ENCODE measurements around the gene ASB3.
"Not testable (repeated sequence)": the region's sequence is repeated elsewhere in the genome, so short reads cannot be mapped to it uniquely, and the experiment has no call there.

ASB3 gene

GRCh38 chr2:53658474-53658873 is 128.3 kb downstream of the ASB3 start:
- DNase-seq (ENCODE audit: low read depth in 2 of 3, low spot score in 2 of 3): not testable (repeated sequence)

GRCh38 chr2:53655256-53655655 is 131.5 kb downstream of the ASB3 start:
- no peak for DNase-seq (ENCODE audit: low read depth in 2 of 3, low spot score in 2 of 3)

- no peak for DNase-seq (ENCODE audit: low read depth in 2 of 3, low spot score in 2 of 3)
Observed at GRCh38 chr2:53654396-53654795, 132.4 kb downstream of the ASB3 start.

GRCh38 chr2:53652131-53652530 is 134.6 kb downstream of the ASB3 start:
- no peak for DNase-seq (ENCODE audit: low read depth in 2 of 3, low spot score in 2 of 3)

- no peak for DNase-seq (ENCODE audit: low read depth in 2 of 3, low spot score in 2 of 3)
Observed at GRCh38 chr2:53646788-53647187, 140.0 kb downstream of the ASB3 start.

GRCh38 chr2:53641290-53641689 is 145.5 kb downstream of the ASB3 start:
- DNase-seq (ENCODE audit: low read depth in 2 of 3, low spot score in 2 of 3): no peak

GRCh38 chr2:53640466-53640865 is 146.3 kb downstream of the ASB3 start:
- DNase-seq (ENCODE audit: low read depth in 2 of 3, low spot score in 2 of 3): no peak

GRCh38 chr2:53636596-53636995 is 150.2 kb downstream of the ASB3 start:
- DNase-seq (ENCODE audit: low read depth in 2 of 3, low spot score in 2 of 3): no peak

GRCh38 chr2:53636109-53636508 is 150.6 kb downstream of the ASB3 start:
- DNase-seq (ENCODE audit: low read depth in 2 of 3, low spot score in 2 of 3): no peak

- DNase-seq (ENCODE audit: low read depth in 2 of 3, low spot score in 2 of 3): no peak
Observed at GRCh38 chr2:53635694-53636093, 151.1 kb downstream of the ASB3 start.

- no peak for DNase-seq (ENCODE audit: low read depth in 2 of 3, low spot score in 2 of 3)
Observed at GRCh38 chr2:53633441-53633840, 153.3 kb downstream of the ASB3 start.

- no peak for DNase-seq (ENCODE audit: low read depth in 2 of 3, low spot score in 2 of 3)
Observed at GRCh38 chr2:53632714-53633113, 154.0 kb downstream of the ASB3 start.

GRCh38 chr2:53632126-53632460 is 154.7 kb downstream of the ASB3 start:
- DNase-seq (ENCODE audit: low read depth in 2 of 3, low spot score in 2 of 3): no peak

- DNase-seq (ENCODE audit: low read depth in 2 of 3, low spot score in 2 of 3): no peak
Observed at GRCh38 chr2:53631313-53632125, 155.2 kb downstream of the ASB3 start.

GRCh38 chr2:53630026-53630606 is 156.6 kb downstream of the ASB3 start:
- DNase-seq (ENCODE audit: low read depth in 2 of 3, low spot score in 2 of 3): no peak

- no peak for DNase-seq (ENCODE audit: low read depth in 2 of 3, low spot score in 2 of 3)
Observed at GRCh38 chr2:53629501-53629900, 157.3 kb downstream of the ASB3 start.

- DNase-seq (ENCODE audit: low read depth in 2 of 3, low spot score in 2 of 3): no peak
Observed at GRCh38 chr2:53629001-53629400, 157.8 kb downstream of the ASB3 start.

GRCh38 chr2:53622141-53622540 is 164.6 kb downstream of the ASB3 start:
- no peak for DNase-seq (ENCODE audit: low read depth in 2 of 3, low spot score in 2 of 3)

- DNase-seq (ENCODE audit: low read depth in 2 of 3, low spot score in 2 of 3): no peak
Observed at GRCh38 chr2:53620981-53621380, 165.8 kb downstream of the ASB3 start.
